ENCODE measurements around the gene LSM12. TPM values are rescaled to one million over a fixed set of nuclear protein-coding genes. Genes with fewer than 3 reads are reported as not detected.

LSM12 gene
- total RNA-seq, 2 experiments from 2014 or later = 35.4 to 67.9 TPM

DNA sequence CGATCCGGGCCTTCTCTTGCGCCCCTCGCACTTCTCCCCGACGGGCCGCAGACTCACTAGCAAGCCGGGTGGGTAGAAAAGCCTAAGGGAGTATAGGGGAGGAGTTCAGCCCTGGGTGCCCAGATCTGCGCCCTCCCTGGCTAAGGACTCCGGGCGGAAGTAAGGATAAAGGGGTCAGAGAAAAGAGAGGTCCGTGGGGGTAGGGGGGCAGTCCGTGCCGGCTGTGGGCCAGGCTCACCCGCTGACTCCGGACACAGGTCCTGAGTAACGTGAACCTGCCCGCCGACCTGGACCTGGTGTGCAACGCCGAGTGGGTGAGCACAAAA lies 60.2 kb downstream of the LSM12 start:
- BruUV-seq (replicated peaks) = no TSS peak
- POLR2A ChIA-PET = no interaction called here
- no peak for DNase-seq (ENCODE audit: low spot score)
- TF ChIP-seq EZH2phosphoT487 (IDR thresholded peaks at IDR 0.05; ENCODE audit: borderline replicate concordance, low read depth, low read length) = no peak
- TF ChIP-seq, protein P1, sequence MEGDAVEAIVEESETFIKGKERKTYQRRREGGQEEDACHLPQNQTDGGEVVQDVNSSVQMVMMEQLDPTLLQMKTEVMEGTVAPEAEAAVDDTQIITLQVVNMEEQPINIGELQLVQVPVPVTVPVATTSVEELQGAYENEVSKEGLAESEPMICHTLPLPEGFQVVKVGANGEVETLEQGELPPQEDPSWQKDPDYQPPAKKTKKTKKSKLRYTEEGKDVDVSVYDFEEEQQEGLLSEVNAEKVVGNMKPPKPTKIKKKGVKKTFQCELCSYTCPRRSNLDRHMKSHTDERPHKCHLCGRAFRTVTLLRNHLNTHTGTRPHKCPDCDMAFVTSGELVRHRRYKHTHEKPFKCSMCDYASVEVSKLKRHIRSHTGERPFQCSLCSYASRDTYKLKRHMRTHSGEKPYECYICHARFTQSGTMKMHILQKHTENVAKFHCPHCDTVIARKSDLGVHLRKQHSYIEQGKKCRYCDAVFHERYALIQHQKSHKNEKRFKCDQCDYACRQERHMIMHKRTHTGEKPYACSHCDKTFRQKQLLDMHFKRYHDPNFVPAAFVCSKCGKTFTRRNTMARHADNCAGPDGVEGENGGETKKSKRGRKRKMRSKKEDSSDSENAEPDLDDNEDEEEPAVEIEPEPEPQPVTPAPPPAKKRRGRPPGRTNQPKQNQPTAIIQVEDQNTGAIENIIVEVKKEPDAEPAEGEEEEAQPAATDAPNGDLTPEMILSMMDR (conservative IDR thresholded peaks at IDR 0.05; ENCODE audit: low read length) = no peak
- Histone ChIP-seq H3K4me1 (ENCODE audit: insufficient read depth, low read length, poor library complexity, severe bottlenecking) (peaks cover 23% of the 10 kb centered on the region), H3K36me3 (ENCODE audit: insufficient read depth, low read length) (peaks cover under 1% of the 10 kb centered on the region; the same call in 1 of the 2 replicates), H3K79me2 (ENCODE audit: insufficient read depth, low read depth, low read length) (no peaks in the 10 kb centered on the region), H4K20me1 (ENCODE audit: insufficient read depth, low read length) (no peaks in the 10 kb centered on the region), H3K27ac (ENCODE audit: low read depth, low read length, poor library complexity, severe bottlenecking) (no peak overlapping the region), H3K4me2 (ENCODE audit: low read length) (peak overlapping the region; percentile 86), H2AFZ (ENCODE audit: low read length) (peak overlapping the region; percentile 54; the same call in 1 of the 2 replicates), H3K9me2 (ENCODE audit: insufficient read depth, low read length) (no peaks in the 10 kb centered on the region), H3K4me3 (ENCODE audit: low read depth, low read length, poor library complexity, severe bottlenecking) (peak overlapping the region; percentile 73), H3K9me3 (ENCODE audit: low read length) (no peaks in the 10 kb centered on the region)
- intact Hi-C loops (cut with micrococcal nuclease; ENCODE audit: unreplicated experiment) = loop anchor here (2.0 kb wide), 1 partner anchor 65 kb away; the partner anchor contains the start of gene G6PC3
- CTCF ChIA-PET (ENCODE audit: unreplicated experiment) = interaction anchor here (0.6 kb wide), 1 partner anchor 35 kb away, joined by 3 read pairs; no protein-coding TSS in a partner anchor

- ChIA-PET CTCF (ENCODE audit: unreplicated experiment) (no interaction called here), POLR2A (no interaction called here)
- Histone ChIP-seq H3K4me3 (ENCODE audit: low read depth, low read length, poor library complexity, severe bottlenecking) (peak overlapping the region; percentile 73), H3K36me3 (ENCODE audit: insufficient read depth, low read length) (no peaks in the 10 kb centered on the region), H3K4me2 (ENCODE audit: low read length) (peak overlapping the region; percentile 86), H3K9me2 (ENCODE audit: insufficient read depth, low read length) (no peaks in the 10 kb centered on the region), H3K27ac (ENCODE audit: low read depth, low read length, poor library complexity, severe bottlenecking) (no peak overlapping the region), H3K4me1 (ENCODE audit: insufficient read depth, low read length, poor library complexity, severe bottlenecking) (peaks cover 23% of the 10 kb centered on the region), H2AFZ (ENCODE audit: low read length) (no peak overlapping the region), H3K79me2 (ENCODE audit: insufficient read depth, low read depth, low read length) (no peaks in the 10 kb centered on the region), H4K20me1 (ENCODE audit: insufficient read depth, low read length) (no peaks in the 10 kb centered on the region), H3K9me3 (ENCODE audit: low read length) (no peaks in the 10 kb centered on the region)
- intact Hi-C loops (cut with micrococcal nuclease; ENCODE audit: unreplicated experiment) = loop anchor here (2.0 kb wide), 1 partner anchor 65 kb away; the partner anchor contains the start of gene G6PC3
- no TSS peak for BruUV-seq (replicated peaks)
- DNase-seq (ENCODE audit: low spot score) = peak; percentile 33
- TF ChIP-seq, protein P1 (conservative IDR thresholded peaks at IDR 0.05; ENCODE audit: low read length) = 0 out of 2 replicates have a peak, but pooled peaks have one; percentile 15
- peak; percentile 60; the same call in 1 of the 2 replicates for TF ChIP-seq EZH2phosphoT487 (IDR thresholded peaks at IDR 0.05; ENCODE audit: borderline replicate concordance, low read depth, low read length)
Measured at GRCh38 chr17:44005527-44006271, 60.8 kb downstream of the LSM12 start.

Measured in OCI-LY7 (cell line).